Omental fat pad (tissue), 4 donors: ENCODE data around the gene WBP1L. TPM values are rescaled to one million over a fixed set of nuclear protein-coding genes. Genes with fewer than 3 reads are reported as not detected.

Experiments used
- ATAC-seq: fragments of 150-250 bp; one replicate; pipeline ENCODE4 v1.9.1; 2016; ENCODE audit warnings: mild to moderate bottlenecking, moderate library complexity; ENCODE audit not compliant: low FRiP score
- DNase-seq: peaks from one replicate; pipeline ENCODE4 v3.0.0-alpha.2; 2019; ENCODE audit warnings: low spot score
- total RNA-seq, 4 donors: library from RNA; depleted of rRNA; stranded (reverse); fragments of >200 nt; gene quantifications; one replicate each; pipeline ENCODE4 v1.1.0, GENCODE V29; 2016
- TF ChIP-seq, protein P1 (sequence below), 3 donors: fragments of 450-650 bp; IDR thresholded peaks; one replicate each; pipeline ENCODE4 v1.5.1; 2016 to 2017; ENCODE audit warnings: antibody characterized with exemption in 3 of 3, mild to moderate bottlenecking in 3 of 3, moderate library complexity in 2 of 3

WBP1L gene
- total RNA-seq, 4 donors from 2014 or later: 106 to 214 (median 165) TPM

DNA sequence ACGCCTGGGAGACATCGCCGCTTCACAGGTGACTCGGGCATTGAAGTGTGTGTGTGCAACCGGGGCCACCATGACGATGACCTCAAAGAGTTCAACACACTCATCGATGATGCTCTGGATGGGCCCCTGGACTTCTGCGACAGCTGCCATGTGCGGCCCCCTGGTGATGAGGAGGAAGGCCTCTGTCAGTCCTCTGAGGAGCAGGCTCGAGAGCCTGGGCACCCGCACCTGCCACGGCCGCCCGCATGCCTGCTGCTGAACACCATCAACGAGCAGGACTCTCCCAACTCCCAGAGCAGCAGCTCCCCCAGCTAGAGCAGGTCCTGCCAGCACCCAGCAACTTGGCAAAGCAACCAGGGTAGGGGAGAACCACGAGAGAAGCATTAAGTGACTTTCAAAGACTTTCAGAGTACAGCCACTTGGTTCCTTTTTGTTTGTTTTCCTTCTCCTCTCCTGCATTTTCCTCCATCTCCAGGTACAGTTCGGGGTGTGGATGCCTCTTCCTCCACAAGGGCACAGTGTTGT is 69.3 kb downstream of the WBP1L start:
- TF ChIP-seq, protein P1, sequence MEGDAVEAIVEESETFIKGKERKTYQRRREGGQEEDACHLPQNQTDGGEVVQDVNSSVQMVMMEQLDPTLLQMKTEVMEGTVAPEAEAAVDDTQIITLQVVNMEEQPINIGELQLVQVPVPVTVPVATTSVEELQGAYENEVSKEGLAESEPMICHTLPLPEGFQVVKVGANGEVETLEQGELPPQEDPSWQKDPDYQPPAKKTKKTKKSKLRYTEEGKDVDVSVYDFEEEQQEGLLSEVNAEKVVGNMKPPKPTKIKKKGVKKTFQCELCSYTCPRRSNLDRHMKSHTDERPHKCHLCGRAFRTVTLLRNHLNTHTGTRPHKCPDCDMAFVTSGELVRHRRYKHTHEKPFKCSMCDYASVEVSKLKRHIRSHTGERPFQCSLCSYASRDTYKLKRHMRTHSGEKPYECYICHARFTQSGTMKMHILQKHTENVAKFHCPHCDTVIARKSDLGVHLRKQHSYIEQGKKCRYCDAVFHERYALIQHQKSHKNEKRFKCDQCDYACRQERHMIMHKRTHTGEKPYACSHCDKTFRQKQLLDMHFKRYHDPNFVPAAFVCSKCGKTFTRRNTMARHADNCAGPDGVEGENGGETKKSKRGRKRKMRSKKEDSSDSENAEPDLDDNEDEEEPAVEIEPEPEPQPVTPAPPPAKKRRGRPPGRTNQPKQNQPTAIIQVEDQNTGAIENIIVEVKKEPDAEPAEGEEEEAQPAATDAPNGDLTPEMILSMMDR (IDR thresholded peaks at IDR 0.05): no peak
- DNase-seq (no peak), ATAC-seq (no peak)

DNA sequence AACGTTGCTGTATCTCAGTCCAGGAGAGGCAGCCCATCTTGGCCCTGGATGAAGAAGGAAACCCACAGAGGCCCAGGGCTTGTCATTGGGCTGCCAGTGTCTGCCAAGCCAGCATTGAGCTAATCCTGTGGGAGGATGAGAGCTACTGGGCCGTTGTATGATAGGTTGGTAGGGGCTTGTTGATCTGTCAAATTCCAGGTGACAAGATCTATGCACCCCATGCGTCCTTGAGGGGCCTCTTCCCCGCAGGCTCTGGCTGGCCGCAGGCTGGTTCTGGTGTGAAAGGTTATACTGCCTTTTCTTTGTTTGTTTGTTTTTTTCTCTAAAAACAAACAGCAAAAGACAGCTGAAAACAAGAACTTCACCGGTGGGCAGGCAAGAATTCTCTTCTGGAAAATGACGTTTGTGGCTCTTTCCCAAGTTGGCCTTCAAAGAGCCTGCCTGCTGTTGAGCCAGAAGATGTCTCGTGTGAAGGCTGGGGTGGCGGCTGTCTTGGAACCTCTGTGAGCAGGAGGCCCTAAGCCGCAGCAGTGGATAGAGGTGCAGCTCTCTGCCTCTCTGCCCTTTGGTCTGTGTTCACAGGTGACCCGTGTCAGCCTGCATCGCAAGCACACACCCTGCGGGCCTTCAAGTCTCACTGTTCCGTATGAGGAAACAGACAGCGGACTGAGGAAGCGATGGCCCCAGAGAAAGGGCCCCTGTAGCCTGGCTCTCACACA is 70.1 kb downstream of the WBP1L start:
- DNase-seq: no peak
- no peak for ATAC-seq
- TF ChIP-seq, protein P1 (IDR thresholded peaks at IDR 0.05): no peak

DNA sequence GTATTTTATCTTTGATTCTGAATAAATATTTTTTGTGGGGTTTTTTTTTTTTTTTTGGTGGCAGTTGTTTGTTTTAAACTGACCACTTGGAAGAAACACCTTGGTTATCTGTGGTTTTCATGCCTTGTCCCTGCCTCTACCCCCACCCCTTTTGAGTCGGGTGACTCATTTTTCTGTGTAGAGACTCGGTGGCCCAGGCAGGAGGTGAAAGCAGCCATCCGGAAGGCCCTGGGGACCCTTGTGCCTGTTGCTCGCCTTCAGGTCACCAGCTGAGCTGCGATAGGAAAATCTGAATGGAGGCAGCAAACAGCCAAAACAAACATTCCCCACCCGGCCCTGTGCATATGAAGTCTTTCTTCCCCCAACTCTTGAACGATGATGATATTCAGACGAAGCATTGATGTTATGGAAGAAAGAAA is 70.7 kb downstream of the WBP1L start:
- no peak for DNase-seq
- ATAC-seq: no peak
- TF ChIP-seq, protein P1 (IDR thresholded peaks at IDR 0.05): no peak

DNA sequence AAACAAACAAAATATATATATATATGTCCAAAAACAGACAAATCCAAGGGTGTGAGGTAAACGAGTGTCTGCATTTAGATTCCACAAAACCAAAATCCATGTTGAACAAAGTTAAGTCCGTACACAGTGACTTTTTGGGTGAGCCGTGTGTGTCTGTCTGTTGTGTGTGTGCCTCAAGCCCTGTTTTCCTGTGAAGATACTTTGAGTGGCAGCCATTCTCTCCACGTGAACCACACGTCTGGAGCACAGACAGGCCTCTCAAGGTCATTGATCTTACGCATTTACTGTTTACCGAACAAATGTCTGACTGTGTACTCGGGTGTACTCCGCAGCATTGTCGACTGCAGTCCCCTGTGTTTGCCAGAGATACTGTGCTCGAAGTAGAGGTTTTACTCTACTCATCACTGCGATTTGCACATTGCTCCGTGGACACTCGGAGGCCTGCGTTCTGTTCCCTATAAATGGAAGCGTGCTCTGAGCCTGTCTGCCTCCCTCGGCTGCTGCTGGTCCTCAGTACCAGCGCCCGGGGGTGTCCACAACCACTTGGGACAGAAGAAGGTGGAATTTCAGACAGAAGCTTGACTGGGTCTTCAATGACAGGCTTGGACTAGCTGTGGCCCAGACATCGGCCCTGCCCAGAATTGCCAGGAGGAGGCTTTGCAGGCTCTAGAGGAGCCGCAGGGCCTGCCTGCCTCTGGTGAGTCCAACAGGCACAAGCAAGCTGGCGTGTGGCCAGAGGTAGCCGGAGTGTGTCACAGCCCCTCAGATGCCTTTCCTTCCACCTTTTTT is 71.3 kb downstream of the WBP1L start:
- peak; percentile 21 for ATAC-seq
- TF ChIP-seq, protein P1 (IDR thresholded peaks at IDR 0.05): no peak
- DNase-seq: peak; percentile 87

DNA sequence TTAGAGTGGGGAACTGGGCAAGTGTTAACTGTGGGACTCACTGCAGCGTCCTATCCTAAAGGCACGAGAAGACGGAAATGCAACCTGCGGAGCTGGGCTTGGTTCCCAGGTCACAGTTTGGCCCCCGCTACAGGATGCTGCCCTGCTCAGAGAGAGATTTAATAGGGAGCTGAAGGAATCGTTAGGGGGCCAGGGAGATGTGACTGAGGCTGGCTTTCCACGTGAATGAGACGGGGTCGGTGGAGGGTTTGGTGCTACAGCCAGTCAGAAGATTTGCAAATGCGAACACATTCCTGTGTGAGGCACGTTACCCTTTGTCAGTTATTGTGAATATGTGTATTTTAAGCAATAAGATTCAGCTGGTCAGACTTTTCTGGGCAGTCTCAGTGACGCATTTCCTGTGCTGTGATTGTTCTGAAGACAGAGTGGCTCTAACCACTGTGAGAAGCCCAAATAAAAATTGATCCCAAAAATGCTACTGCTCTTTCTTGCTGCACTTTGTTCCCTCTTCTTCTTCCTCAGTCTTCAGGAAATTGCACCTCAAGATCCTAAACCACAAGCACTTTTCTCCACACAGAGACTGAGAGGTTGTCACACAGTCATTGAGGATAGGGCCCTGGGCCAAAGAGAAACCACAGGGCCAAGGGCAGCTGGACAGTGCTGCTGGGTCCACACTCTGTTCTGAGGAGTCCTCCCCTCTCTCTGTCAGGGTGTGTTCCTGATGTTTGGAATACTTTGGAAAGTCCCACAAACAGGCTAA is 72.2 kb downstream of the WBP1L start:
- ATAC-seq (peak; percentile 60), DNase-seq (no peak)
- TF ChIP-seq, protein P1 (IDR thresholded peaks at IDR 0.05): no peak

DNA sequence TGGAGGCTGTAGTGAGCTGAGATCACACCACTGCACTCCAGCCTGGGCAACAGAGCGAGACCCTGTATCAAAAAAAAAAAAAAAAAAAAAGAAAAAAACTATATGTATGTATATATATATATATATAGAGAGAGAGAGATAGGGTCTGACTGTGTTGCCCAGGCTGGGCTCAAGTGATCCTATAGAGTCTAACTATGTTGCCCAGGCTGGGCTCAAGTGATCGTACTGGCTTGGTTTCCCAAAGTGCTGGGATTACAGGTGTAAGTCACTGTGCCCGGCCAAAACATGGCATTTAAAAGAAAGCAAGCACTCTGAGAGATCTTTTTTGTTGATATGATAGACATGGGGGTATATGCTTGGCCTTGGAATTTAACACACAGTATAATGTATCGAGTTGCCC is 73.4 kb downstream of the WBP1L start:
- DNase-seq (no peak), ATAC-seq (no peak)
- TF ChIP-seq, protein P1 (IDR thresholded peaks at IDR 0.05): no peak
